GM12874 (cell line): ENCODE results near the gene OTOGL.

Experiments
- CTCF ChIP-seq: IDR thresholded peaks from 2 replicates; pipeline ENCODE4 v1.5.1; 2011; ENCODE audit warnings: low read depth, mild to moderate bottlenecking, control low read depth, low read length, moderate library complexity; ENCODE audit not compliant: insufficient read depth

Gene OTOGL

GRCh38 chr12:80059875-80060274, 39.5 kb upstream of the OTOGL start:
- no peak for TF ChIP-seq CTCF

GRCh38 chr12:80064269-80064668, 35.1 kb upstream of the OTOGL start:
- TF ChIP-seq CTCF = no peak

- TF ChIP-seq CTCF = no peak
Observed at GRCh38 chr12:80064951-80065350, 34.4 kb upstream of the OTOGL start.

- TF ChIP-seq CTCF = no peak
Observed at GRCh38 chr12:80068173-80068572, 31.2 kb upstream of the OTOGL start.

GRCh38 chr12:80086025-80086424, 13.3 kb upstream of the OTOGL start:
- TF ChIP-seq CTCF = no peak

- no peak for TF ChIP-seq CTCF
Observed at GRCh38 chr12:80087486-80088213, 11.7 kb upstream of the OTOGL start.

GRCh38 chr12:80100591-80100990, 1.3 kb downstream of the OTOGL start:
- TF ChIP-seq CTCF = no peak
